ENCODE results near the gene HPSE2.
"Not testable (repeated sequence)": the region's sequence is repeated elsewhere in the genome, so short reads cannot be mapped to it uniquely, and the experiment has no call there.

HPSE2 gene

GRCh38 chr10:99235658-99236626 is at the start of gene HPSE2:
Gene HPSE2, minus strand, starts transcription at chr10:99235852.
- DNase-seq: no peak

- no peak for DNase-seq
These were observed 44.8 kb upstream of the HPSE2 start for GRCh38 chr10:99280472-99280871.

GRCh38 chr10:99279626-99280111 is 44.0 kb upstream of the HPSE2 start:
- DNase-seq: no peak

GRCh38 chr10:99276848-99277486 is 41.3 kb upstream of the HPSE2 start:
- no peak for DNase-seq

- no peak for DNase-seq
These were observed 30.7 kb upstream of the HPSE2 start for GRCh38 chr10:99266383-99266782.

GRCh38 chr10:99248824-99249223 is 13.2 kb upstream of the HPSE2 start:
- DNase-seq: no peak

- DNase-seq: not testable (repeated sequence)
These were observed 12.2 kb upstream of the HPSE2 start for GRCh38 chr10:99247893-99248292.

GRCh38 chr10:99236627-99237309 is 1.1 kb upstream of the HPSE2 start:
- no peak for DNase-seq

- no peak for DNase-seq
These were observed 628 bp downstream of the HPSE2 start for GRCh38 chr10:99234791-99235657.

GRCh38 chr10:99234041-99234790 is 1.4 kb downstream of the HPSE2 start:
- no peak for DNase-seq

- DNase-seq: no peak
These were observed 2.0 kb downstream of the HPSE2 start for GRCh38 chr10:99233689-99234037.

- DNase-seq: no peak
These were observed 2.5 kb downstream of the HPSE2 start for GRCh38 chr10:99233000-99233688.

- DNase-seq: no peak
These were observed 3.2 kb downstream of the HPSE2 start for GRCh38 chr10:99232360-99232999.

- no peak for DNase-seq
These were observed 10.9 kb downstream of the HPSE2 start for GRCh38 chr10:99224766-99225165.

- no peak for DNase-seq
These were observed 28.3 kb downstream of the HPSE2 start for GRCh38 chr10:99207340-99207739.

- no peak for DNase-seq
These were observed 32.3 kb downstream of the HPSE2 start for GRCh38 chr10:99203310-99203709.

GRCh38 chr10:99172950-99173349 is 62.7 kb downstream of the HPSE2 start:
- no peak for DNase-seq

GRCh38 chr10:99172128-99172738 is 63.4 kb downstream of the HPSE2 start:
- DNase-seq: no peak

GRCh38 chr10:99170116-99170675 is 65.5 kb downstream of the HPSE2 start:
- no peak for DNase-seq

- no peak for DNase-seq
These were observed 74.5 kb downstream of the HPSE2 start for GRCh38 chr10:99161165-99161564.
